ENCODE results near the gene SIRT5. TPM values are rescaled to one million over a fixed set of nuclear protein-coding genes. Genes with fewer than 3 reads are reported as not detected.

SIRT5 gene
- total RNA-seq, 4 donors from 2014 or later, result 10.5 to 20.4 (median 12.4) TPM

GRCh38 chr6:13573669-13574110, 711 bp upstream of the SIRT5 start:
- H3K4me3 ChIP-seq (replicated peaks in 1 of 3), result peak overlapping the region in 2 of 3 donors; percentile 13 to 85
- H3K27me3 ChIP-seq, result no peaks in the 10 kb centered on the region
- H3K9me3 ChIP-seq, result no peaks in the 10 kb centered on the region
- peaks cover 6 to 11% of the 10 kb centered on the region in 2 donors for H3K4me1 ChIP-seq
- peak overlapping the region; percentile 97 to 98 (median 97) for H3K27ac ChIP-seq
- peak; percentile 47 to 53 for DNase-seq
- WGBS, 2 donors, result 4% methylated on average over 14 of the region's 14 CpGs
- H3K36me3 ChIP-seq, result no peaks in the 10 kb centered on the region
- no peak for TF ChIP-seq POLR2A (IDR thresholded peaks at IDR 0.05)
- no peak for TF ChIP-seq CTCF (IDR thresholded peaks at IDR 0.05)
- intact Hi-C loops (cut with DNase I), result loop anchor here (5.0 kb wide), 1 partner anchor 34 kb away; no protein-coding TSS in a partner anchor

- peak overlapping the region; percentile 97 to 98 (median 97) for H3K27ac ChIP-seq
- H3K9me3 ChIP-seq, result no peaks in the 10 kb centered on the region
- H3K4me3 ChIP-seq (replicated peaks in 1 of 3), result peak overlapping the region in 2 of 3 donors; percentile 71 to 85
- intact Hi-C loops (cut with DNase I), result loop anchor here (5.0 kb wide), 1 partner anchor 33 kb away; no protein-coding TSS in a partner anchor
- no peaks in the 10 kb centered on the region for H3K36me3 ChIP-seq
- WGBS, 2 donors, result 0 to 1% methylated on average over 1 to 35 of the region's 46 CpGs
- TF ChIP-seq CTCF (IDR thresholded peaks at IDR 0.05), result peak in 4 of 6 experiments; percentile 38 to 64 (median 52)
- peak; percentile 24 to 83 for TF ChIP-seq POLR2A (IDR thresholded peaks at IDR 0.05)
- H3K4me1 ChIP-seq, result peaks cover 6 to 11% of the 10 kb centered on the region in 2 donors
- peak; percentile 95 to 96 for DNase-seq
- no peaks in the 10 kb centered on the region for H3K27me3 ChIP-seq
Measured at GRCh38 chr6:13574149-13574570, 241 bp upstream of the SIRT5 start.

- Histone ChIP-seq H3K27me3 (no peaks in the 10 kb centered on the region), H3K4me1 (peaks cover 6 to 11% of the 10 kb centered on the region in 2 donors), H3K27ac (peak overlapping the region; percentile 97 to 98 (median 97)), H3K4me3 (replicated peaks in 1 of 3) (peak overlapping the region in 1 of 3 donors; percentile 85), H3K9me3 (no peaks in the 10 kb centered on the region), H3K36me3 (no peaks in the 10 kb centered on the region)
- DNase-seq, result no peak
- 26 to 29% methylated on average over 3 of the region's 3 CpGs for WGBS, 2 donors
- intact Hi-C loops (cut with DNase I), result no loop called here
- TF ChIP-seq CTCF (IDR thresholded peaks at IDR 0.05) (peak in 4 of 6 experiments; percentile 43 to 76 (median 62)), POLR2A (IDR thresholded peaks at IDR 0.05) (no peak)
Measured at GRCh38 chr6:13575377-13575775, 975 bp downstream of the SIRT5 start.

- no peak for DNase-seq
- Histone ChIP-seq H3K27ac (no peak overlapping the region), H3K4me3 (replicated peaks in 1 of 3) (no peak overlapping the region), H3K9me3 (no peaks in the 10 kb centered on the region), H3K27me3 (no peaks in the 10 kb centered on the region), H3K4me1 (peaks cover 6 to 11% of the 10 kb centered on the region in 2 donors), H3K36me3 (no peaks in the 10 kb centered on the region)
- intact Hi-C loops (cut with DNase I), result no loop called here
- no peak for TF ChIP-seq CTCF (IDR thresholded peaks at IDR 0.05)
- no peak for TF ChIP-seq POLR2A (IDR thresholded peaks at IDR 0.05)
- 94 to 95% methylated on average over 3 of the region's 3 CpGs for WGBS, 2 donors
Measured at GRCh38 chr6:13576017-13576416, 1.6 kb downstream of the SIRT5 start.

GRCh38 chr6:13577926-13578325, 3.5 kb downstream of the SIRT5 start:
- Histone ChIP-seq H3K36me3 (no peaks in the 10 kb centered on the region), H3K4me3 (replicated peaks in 1 of 3) (no peak overlapping the region), H3K9me3 (no peaks in the 10 kb centered on the region), H3K27me3 (no peaks in the 10 kb centered on the region), H3K27ac (no peak overlapping the region), H3K4me1 (peaks cover 6 to 11% of the 10 kb centered on the region in 2 donors)
- WGBS, 2 donors, result 97% methylated on average over 3 of the region's 3 CpGs
- DNase-seq, result no peak
- TF ChIP-seq POLR2A (IDR thresholded peaks at IDR 0.05) (no peak), CTCF (IDR thresholded peaks at IDR 0.05) (no peak)
- intact Hi-C loops (cut with DNase I), result no loop called here

Data from thyroid gland (tissue), 4 donors.